Transverse colon (tissue), 4 donors: ENCODE results near the gene TSPAN9. TPM values are rescaled to one million over a fixed set of nuclear protein-coding genes. Genes with fewer than 3 reads are reported as not detected.

Experiments used
- DNase-seq: peaks from one replicate; pipeline ENCODE4 v3.0.0-alpha.2; 2019
- H3K27ac ChIP-seq, 4 donors: fragments of 200-600 bp; sonication (generic); 2 replicates each; pipeline ENCODE4 v1.5.1; 2016 to 2018; ENCODE audit warnings: inconsistent platforms in 4 of 4
- H3K27me3 ChIP-seq: fragments of 200-600 bp; sonication (generic); 2 replicates; pipeline ENCODE4 v1.5.1; 2017; ENCODE audit warnings: inconsistent platforms
- H3K36me3 ChIP-seq, 4 donors: fragments of 200-600 bp; sonication (generic); 2 replicates each; pipeline ENCODE4 v1.5.1; 2017 to 2019; ENCODE audit warnings: inconsistent platforms in 4 of 4
- H3K4me1 ChIP-seq, 4 donors: fragments of 200-600 bp; sonication (generic); 2 replicates each; pipeline ENCODE4 v1.5.1; 2017 to 2020; ENCODE audit warnings: inconsistent platforms in 4 of 4
- H3K4me3 ChIP-seq, 4 donors: fragments of 200-600 bp; sonication (generic); 1 replicate in 1 of 4; 2 replicates in 3 of 4; pipeline versions ENCODE4 v1.5.1 to v1.6.1; 2017 to 2019; ENCODE audit warnings: inconsistent platforms in 4 of 4
- H3K9me3 ChIP-seq, 2 donors: fragments of 200-600 bp; sonication (generic); 2 replicates each; pipeline ENCODE4 v1.5.1; 2017 to 2019; ENCODE audit warnings: inconsistent platforms in 2 of 2
- EP300 ChIP-seq: sonication (generic); formaldehyde crosslinking; IDR thresholded peaks from one replicate; pipeline ENCODE4 v1.6.1; 2017; ENCODE audit warnings: antibody characterized with exemption, low read depth
- POLR2A ChIP-seq: fragments of 450-650 bp; IDR thresholded peaks from one replicate; pipeline ENCODE4 v1.6.1; 2016; ENCODE audit warnings: antibody characterized with exemption, mild to moderate bottlenecking, moderate library complexity
- POLR2AphosphoS5 ChIP-seq, 3 donors: sonication (generic); formaldehyde crosslinking; IDR thresholded peaks; one replicate each; pipeline ENCODE4 v1.6.1; 2016; ENCODE audit warnings: antibody characterized with exemption in 3 of 3
- WGBS, 2 donors: methylation state at CpG; one replicate each; pipeline ENCODE4 v1.1.5; 2018; ENCODE audit warnings: low coverage in 1 of 2; 5-methylcytosine and 5-hydroxymethylcytosine counted together
- in situ Hi-C, 4 donors: fragments of 200-750 bp; cut with MboI; loops; one replicate each; pipeline versions ENCODE4 v1.15.0 to v1.15.1; 2017; ENCODE audit warnings: low sequenced_read_pairs in 3 of 4, low pct_ligation_motif_present in 1 of 4, low pct_unique_long_range_greater_than_20kb in 1 of 4
- intact Hi-C: fragments of 100-400 bp; cut with DNase I; formaldehyde crosslinking; loops from one replicate; pipeline ENCODE4 v1.15.1; 2023; ENCODE audit warnings: low total_unique reads
- total RNA-seq, 4 donors: library from RNA; depleted of rRNA; stranded (reverse); fragments of >200 nt; gene quantifications; one replicate each; pipeline ENCODE4 v1.1.0, GENCODE V29; 2016
- TF ChIP-seq, protein P1 (sequence below), 5 experiments: fragments of 200-600 bp in 3 of 5; fragments of 450-650 bp in 2 of 5; sonication (generic) in 3 of 5; IDR thresholded peaks; 1 replicate in 2 of 5; 2 replicates in 3 of 5; pipeline ENCODE4 v1.5.1; 2016 to 2017; ENCODE audit warnings: antibody characterized with exemption in 5 of 5, inconsistent platforms in 3 of 5, mild to moderate bottlenecking in 2 of 5, moderate library complexity in 1 of 5

The TSPAN9 gene
- total RNA-seq, 4 donors from 2014 or later: 4.2 to 9.3 (median 6.1) TPM

- no peaks in the 10 kb centered on the region for H3K36me3 ChIP-seq
- in situ Hi-C loops: no loop called here
- no peaks in the 10 kb centered on the region for H3K27me3 ChIP-seq
- H3K4me3 ChIP-seq: no peak overlapping the region
- H3K9me3 ChIP-seq: no peaks in the 10 kb centered on the region
- WGBS, 2 donors: 33 to 77% methylated on average over 1 to 9 of the region's 9 CpGs
- TF ChIP-seq EP300 (no peak), POLR2AphosphoS5 (IDR thresholded peaks at IDR 0.05) (no peak), POLR2A (no peak)
- TF ChIP-seq, protein P1, sequence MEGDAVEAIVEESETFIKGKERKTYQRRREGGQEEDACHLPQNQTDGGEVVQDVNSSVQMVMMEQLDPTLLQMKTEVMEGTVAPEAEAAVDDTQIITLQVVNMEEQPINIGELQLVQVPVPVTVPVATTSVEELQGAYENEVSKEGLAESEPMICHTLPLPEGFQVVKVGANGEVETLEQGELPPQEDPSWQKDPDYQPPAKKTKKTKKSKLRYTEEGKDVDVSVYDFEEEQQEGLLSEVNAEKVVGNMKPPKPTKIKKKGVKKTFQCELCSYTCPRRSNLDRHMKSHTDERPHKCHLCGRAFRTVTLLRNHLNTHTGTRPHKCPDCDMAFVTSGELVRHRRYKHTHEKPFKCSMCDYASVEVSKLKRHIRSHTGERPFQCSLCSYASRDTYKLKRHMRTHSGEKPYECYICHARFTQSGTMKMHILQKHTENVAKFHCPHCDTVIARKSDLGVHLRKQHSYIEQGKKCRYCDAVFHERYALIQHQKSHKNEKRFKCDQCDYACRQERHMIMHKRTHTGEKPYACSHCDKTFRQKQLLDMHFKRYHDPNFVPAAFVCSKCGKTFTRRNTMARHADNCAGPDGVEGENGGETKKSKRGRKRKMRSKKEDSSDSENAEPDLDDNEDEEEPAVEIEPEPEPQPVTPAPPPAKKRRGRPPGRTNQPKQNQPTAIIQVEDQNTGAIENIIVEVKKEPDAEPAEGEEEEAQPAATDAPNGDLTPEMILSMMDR (IDR thresholded peaks at IDR 0.05): no peak
- peaks cover 0 to 16% (median 8%) of the 10 kb centered on the region in 4 donors for H3K4me1 ChIP-seq
- intact Hi-C loops: no loop called here
- no peak overlapping the region for H3K27ac ChIP-seq
- no peak for DNase-seq
Measured at GRCh38 chr12:3081091-3081490, 3.9 kb downstream of the TSPAN9 start.

DNA sequence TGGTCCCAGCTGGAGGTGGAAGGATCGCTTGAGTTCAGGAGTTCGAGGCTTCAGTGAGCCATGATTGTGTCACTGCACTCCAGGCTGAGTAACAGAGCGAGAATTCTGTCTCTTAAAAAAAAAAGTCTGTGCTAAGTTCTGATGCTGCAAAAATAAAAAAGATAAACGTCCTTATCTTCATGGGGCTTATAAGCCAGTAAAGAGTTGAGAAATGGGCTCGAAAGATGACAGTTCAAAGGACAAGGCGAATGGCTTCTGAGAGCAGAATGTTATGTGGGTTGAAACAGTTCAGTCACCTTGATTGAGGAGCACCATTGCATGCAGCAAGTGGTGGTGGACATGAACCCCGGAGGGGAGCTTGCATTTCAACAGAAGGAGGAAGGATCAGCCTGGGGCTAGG lies 4.7 kb downstream of the TSPAN9 start:
- intact Hi-C loops (no loop called here), in situ Hi-C loops (no loop called here)
- Histone ChIP-seq H3K4me3 (no peak overlapping the region), H3K4me1 (peaks cover 0 to 9% (median 2%) of the 10 kb centered on the region in 4 donors), H3K9me3 (no peaks in the 10 kb centered on the region), H3K27ac (no peak overlapping the region), H3K36me3 (no peaks in the 10 kb centered on the region), H3K27me3 (no peaks in the 10 kb centered on the region)
- no peak for DNase-seq
- WGBS, 2 donors: 61 to 63% methylated on average over 6 to 7 of the region's 7 CpGs
- TF ChIP-seq POLR2A (no peak), EP300 (no peak), POLR2AphosphoS5 (IDR thresholded peaks at IDR 0.05) (no peak)
- TF ChIP-seq, protein P1 (IDR thresholded peaks at IDR 0.05): no peak

GRCh38 chr12:3083241-3083920 lies 6.2 kb downstream of the TSPAN9 start:
- Histone ChIP-seq H3K4me1 (peaks cover 0 to under 1% (median 0%) of the 10 kb centered on the region in 4 donors), H3K36me3 (no peaks in the 10 kb centered on the region), H3K27ac (peak overlapping the region in 1 of 4 donors; percentile 1), H3K27me3 (no peaks in the 10 kb centered on the region), H3K4me3 (no peak overlapping the region), H3K9me3 (no peaks in the 10 kb centered on the region)
- 75% methylated on average over 6 of the region's 6 CpGs; no CpG with 5 or more reads in 1 of the 2 donors for WGBS, 2 donors
- no peak for DNase-seq
- in situ Hi-C loops (no loop called here), intact Hi-C loops (no loop called here)
- TF ChIP-seq POLR2A (no peak), EP300 (no peak), POLR2AphosphoS5 (IDR thresholded peaks at IDR 0.05) (no peak)
- TF ChIP-seq, protein P1 (IDR thresholded peaks at IDR 0.05): no peak

GRCh38 chr12:3083921-3084347 lies 6.8 kb downstream of the TSPAN9 start:
- Histone ChIP-seq H3K27me3 (no peaks in the 10 kb centered on the region), H3K4me3 (no peak overlapping the region), H3K36me3 (no peaks in the 10 kb centered on the region), H3K4me1 (no peaks in the 10 kb centered on the region), H3K27ac (no peak overlapping the region), H3K9me3 (no peaks in the 10 kb centered on the region)
- DNase-seq: no peak
- TF ChIP-seq POLR2A (no peak), POLR2AphosphoS5 (IDR thresholded peaks at IDR 0.05) (no peak), EP300 (no peak)
- TF ChIP-seq, protein P1 (IDR thresholded peaks at IDR 0.05): no peak
- 87% methylated on average over 5 of the region's 5 CpGs; no CpG with 5 or more reads in 1 of the 2 donors for WGBS, 2 donors
- intact Hi-C loops (no loop called here), in situ Hi-C loops (no loop called here)
